Ectodermal cell (in vitro differentiated cells): ENCODE data around the gene NR1I2. TPM values are rescaled to one million over a fixed set of nuclear protein-coding genes. Genes with fewer than 3 reads are reported as not detected.

Source experiments
- H3K27ac ChIP-seq: 2 replicates; pipeline ENCODE4 v1.7.0; 2013; ENCODE audit warnings: mild to moderate bottlenecking, low read depth, low read length; ENCODE audit not compliant: insufficient read depth, poor library complexity, severe bottlenecking
- H3K27me3 ChIP-seq: 2 replicates; pipeline ENCODE4 v1.7.0; 2013; ENCODE audit warnings: mild to moderate bottlenecking, low read length; ENCODE audit not compliant: insufficient read depth, control insufficient read depth, poor library complexity, severe bottlenecking
- H3K36me3 ChIP-seq: one replicate; pipeline ENCODE4 v1.7.0; 2013; ENCODE audit warnings: low read length; ENCODE audit not compliant: control insufficient read depth, insufficient read depth
- H3K4me1 ChIP-seq: one replicate; pipeline ENCODE4 v1.7.0; 2013; ENCODE audit warnings: low read length; ENCODE audit not compliant: control insufficient read depth, insufficient read depth
- H3K4me3 ChIP-seq: 2 replicates; pipeline ENCODE4 v1.7.0; 2013; ENCODE audit warnings: low read depth, low read length, control low read depth; ENCODE audit not compliant: insufficient read depth
- H3K9me3 ChIP-seq: 2 replicates; pipeline ENCODE4 v1.7.0; 2013; ENCODE audit warnings: mild to moderate bottlenecking, low read length, moderate library complexity; ENCODE audit not compliant: control insufficient read depth
- WGBS, 2 experiments: methylation state at CpG; one replicate each; pipeline ENCODE4 v1.1.7; 2013; ENCODE audit warnings: missing lambda C conversion rate in 2 of 2; 5-methylcytosine and 5-hydroxymethylcytosine counted together
- polyA plus RNA-seq, 4 experiments: library from polyadenylated mRNA; stranded (reverse); fragments of 50-300 nt; gene quantifications; one replicate each; pipeline ENCODE4 v1.2.3, GENCODE V29; 2013

Gene NR1I2
- not detected for polyA plus RNA-seq (2013, experiment 1 of 4)
- 0.12 TPM for polyA plus RNA-seq (2013, experiment 2 of 4)
- 0.11 TPM for polyA plus RNA-seq (2013, experiment 3 of 4)
- polyA plus RNA-seq (2013, experiment 4 of 4), result 0.12 TPM

GRCh38 chr3:119781330-119782198 is at the start of gene NR1I2:
Gene NR1I2, plus strand, starts transcription at chr3:119782101.
- no peaks in the 10 kb centered on the region for H3K4me1 ChIP-seq
- no peak within 1 kb of the TSS for H3K4me3 ChIP-seq
- H3K9me3 ChIP-seq, result no peaks in the 10 kb centered on the region
- no peaks in the 10 kb centered on the region for H3K36me3 ChIP-seq
- 92 to 93% methylated on average over 10 of the region's 10 CpGs for WGBS, 2 experiments
- no peak within 1 kb of the TSS for H3K27ac ChIP-seq
- H3K27me3 ChIP-seq, result no peaks in the 10 kb centered on the region

GRCh38 chr3:119733812-119734211 is 48.1 kb upstream of the NR1I2 start:
- H3K4me3 ChIP-seq, result no peak overlapping the region
- H3K36me3 ChIP-seq, result no peaks in the 10 kb centered on the region
- no peaks in the 10 kb centered on the region for H3K27me3 ChIP-seq
- no peaks in the 10 kb centered on the region for H3K4me1 ChIP-seq
- H3K27ac ChIP-seq, result no peak overlapping the region
- no peaks in the 10 kb centered on the region for H3K9me3 ChIP-seq
- 88 to 95% methylated on average over 3 to 5 of the region's 5 CpGs for WGBS, 2 experiments

- Histone ChIP-seq H3K27ac (no peak overlapping the region), H3K9me3 (no peaks in the 10 kb centered on the region), H3K36me3 (no peaks in the 10 kb centered on the region), H3K4me1 (no peaks in the 10 kb centered on the region), H3K4me3 (no peak overlapping the region), H3K27me3 (no peaks in the 10 kb centered on the region)
Measured at GRCh38 chr3:119738741-119739140, 43.2 kb upstream of the NR1I2 start.

GRCh38 chr3:119741657-119742590 is 40.0 kb upstream of the NR1I2 start:
- Histone ChIP-seq H3K27ac (no peak overlapping the region), H3K9me3 (no peaks in the 10 kb centered on the region), H3K27me3 (no peaks in the 10 kb centered on the region), H3K4me3 (no peak overlapping the region), H3K36me3 (peaks cover 2% of the 10 kb centered on the region), H3K4me1 (no peaks in the 10 kb centered on the region)
- 95 to 96% methylated on average over 5 of the region's 5 CpGs for WGBS, 2 experiments

GRCh38 chr3:119743921-119744320 is 38.0 kb upstream of the NR1I2 start:
- Histone ChIP-seq H3K4me1 (no peaks in the 10 kb centered on the region), H3K9me3 (no peaks in the 10 kb centered on the region), H3K36me3 (peaks cover 5% of the 10 kb centered on the region), H3K27me3 (no peaks in the 10 kb centered on the region), H3K27ac (no peak overlapping the region), H3K4me3 (no peak overlapping the region)
- WGBS, 2 experiments, result 94 to 95% methylated on average over 9 to 10 of the region's 10 CpGs

- peaks cover 5% of the 10 kb centered on the region for H3K36me3 ChIP-seq
- no peaks in the 10 kb centered on the region for H3K9me3 ChIP-seq
- no peaks in the 10 kb centered on the region for H3K4me1 ChIP-seq
- H3K4me3 ChIP-seq, result no peak overlapping the region
- WGBS, 2 experiments, result no CpG with 5 or more reads among the region's 1 CpG
- no peak overlapping the region for H3K27ac ChIP-seq
- H3K27me3 ChIP-seq, result no peaks in the 10 kb centered on the region
Measured at GRCh38 chr3:119745942-119746341, 36.0 kb upstream of the NR1I2 start.

- Histone ChIP-seq H3K27ac (no peak overlapping the region), H3K9me3 (no peaks in the 10 kb centered on the region), H3K4me3 (no peak overlapping the region), H3K27me3 (no peaks in the 10 kb centered on the region), H3K4me1 (no peaks in the 10 kb centered on the region), H3K36me3 (peaks cover 5% of the 10 kb centered on the region)
- 76 to 84% methylated on average over 3 of the region's 3 CpGs for WGBS, 2 experiments
Measured at GRCh38 chr3:119746423-119746822, 35.5 kb upstream of the NR1I2 start.

- Histone ChIP-seq H3K36me3 (peaks cover 5% of the 10 kb centered on the region), H3K9me3 (no peaks in the 10 kb centered on the region), H3K27me3 (no peaks in the 10 kb centered on the region), H3K4me3 (no peak overlapping the region), H3K4me1 (no peaks in the 10 kb centered on the region), H3K27ac (no peak overlapping the region)
- WGBS, 2 experiments, result 95% methylated on average over 4 of the region's 4 CpGs
Measured at GRCh38 chr3:119747357-119747756, 34.5 kb upstream of the NR1I2 start.

- no peak overlapping the region for H3K4me3 ChIP-seq
- H3K9me3 ChIP-seq, result no peaks in the 10 kb centered on the region
- no peaks in the 10 kb centered on the region for H3K27me3 ChIP-seq
- 84 to 86% methylated on average over 1 of the region's 1 CpG for WGBS, 2 experiments
- H3K27ac ChIP-seq, result no peak overlapping the region
- H3K36me3 ChIP-seq, result peaks cover 5% of the 10 kb centered on the region
- no peaks in the 10 kb centered on the region for H3K4me1 ChIP-seq
Measured at GRCh38 chr3:119748991-119749390, 32.9 kb upstream of the NR1I2 start.

- Histone ChIP-seq H3K4me1 (no peaks in the 10 kb centered on the region), H3K4me3 (no peak overlapping the region), H3K9me3 (no peaks in the 10 kb centered on the region), H3K36me3 (peaks cover 5% of the 10 kb centered on the region), H3K27me3 (no peaks in the 10 kb centered on the region), H3K27ac (no peak overlapping the region)
- 93 to 100% methylated on average over 3 of the region's 3 CpGs for WGBS, 2 experiments
Measured at GRCh38 chr3:119751423-119751822, 30.5 kb upstream of the NR1I2 start.
